NOMO-1 treated with dmso at 0.1 percent for 144 hours (cell line): Measurements from ENCODE around the gene DGKQ.
"Not testable (repeated sequence)": the region's sequence is repeated elsewhere in the genome, so short reads cannot be mapped to it uniquely, and the experiment has no call there.

Experiments
- DNase-seq: peaks from one replicate; lab custom pipeline; 2025; ENCODE audit not compliant: unreplicated experiment; lab: John Stamatoyannopoulos, UW

The DGKQ gene

GRCh38 chr4:951594-952468 lies 21.5 kb downstream of the DGKQ start:
- DNase-seq: no peak

GRCh38 chr4:951186-951585 lies 22.2 kb downstream of the DGKQ start:
- DNase-seq: no peak

DNA sequence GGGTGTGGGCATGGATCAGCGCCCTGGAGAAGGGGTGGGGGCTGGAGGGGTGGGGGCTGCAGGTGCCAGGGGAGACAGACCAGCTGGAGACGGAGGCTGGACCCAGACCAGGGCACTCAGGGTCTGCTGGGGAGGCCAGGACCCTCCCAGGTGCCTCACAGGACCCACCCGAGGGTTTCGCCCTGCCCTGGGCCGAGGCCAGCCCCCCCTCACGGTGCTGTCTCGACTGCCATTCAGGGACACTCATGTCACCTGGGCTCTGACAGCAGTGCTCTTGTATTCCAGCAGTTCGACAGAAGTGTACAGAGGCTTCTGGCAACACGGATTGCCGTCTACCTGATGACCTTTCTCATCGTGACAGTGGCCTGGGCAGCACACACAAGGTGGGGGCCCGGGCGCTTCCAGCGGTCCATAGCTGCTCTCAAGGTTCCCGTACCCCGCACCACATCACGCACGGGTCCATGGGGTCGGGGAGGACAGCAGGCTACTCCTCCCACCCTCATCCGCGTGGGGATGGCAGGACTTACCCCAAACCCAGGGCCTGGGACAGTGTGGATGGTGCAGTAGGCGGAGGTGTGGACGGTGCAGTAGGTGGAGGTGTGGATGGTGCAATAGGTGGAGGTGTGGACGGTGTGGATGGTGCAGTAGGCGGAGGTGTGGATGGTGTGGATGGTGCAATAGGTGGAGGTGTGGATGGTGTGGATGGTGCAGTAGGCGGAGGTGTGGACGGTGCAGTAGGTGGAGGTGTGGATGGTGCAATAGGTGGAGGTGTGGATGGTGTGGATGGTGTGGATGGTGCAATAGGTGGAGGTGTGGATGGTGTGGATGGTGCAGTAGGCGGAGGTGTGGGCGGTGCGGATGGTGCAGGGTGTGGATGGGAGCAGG lies 23.0 kb downstream of the DGKQ start:
- DNase-seq: no peak

- no peak for DNase-seq
Observed at GRCh38 chr4:949656-950055, 23.7 kb downstream of the DGKQ start.

GRCh38 chr4:948936-949300 lies 24.5 kb downstream of the DGKQ start:
- no peak for DNase-seq

GRCh38 chr4:948101-948935 lies 25.1 kb downstream of the DGKQ start:
- DNase-seq: no peak

DNA sequence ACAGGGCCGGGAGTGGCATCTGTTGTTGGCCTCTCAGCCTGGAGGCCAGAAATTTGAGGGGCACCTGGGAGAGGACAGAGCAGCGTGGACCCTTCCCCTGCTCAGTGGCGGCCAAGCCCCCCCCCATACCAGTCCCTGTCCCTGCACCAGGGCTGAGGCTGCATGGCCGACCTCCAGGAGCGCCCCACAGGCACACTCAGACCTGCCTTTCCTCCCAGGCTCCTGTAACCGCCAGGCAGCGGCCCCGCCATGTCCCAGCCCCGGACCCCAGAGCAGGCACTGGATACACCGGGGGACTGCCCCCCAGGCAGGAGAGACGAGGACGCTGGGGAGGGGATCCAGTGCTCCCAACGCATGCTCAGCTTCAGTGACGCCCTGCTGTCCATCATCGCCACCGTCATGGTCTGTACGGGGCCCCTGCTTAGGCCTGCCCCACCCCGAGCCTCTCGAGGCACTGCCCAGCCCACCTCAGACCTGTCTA lies 25.8 kb downstream of the DGKQ start:
- no peak for DNase-seq

- DNase-seq: no peak
Observed at GRCh38 chr4:946517-947471, 26.6 kb downstream of the DGKQ start.

DNA sequence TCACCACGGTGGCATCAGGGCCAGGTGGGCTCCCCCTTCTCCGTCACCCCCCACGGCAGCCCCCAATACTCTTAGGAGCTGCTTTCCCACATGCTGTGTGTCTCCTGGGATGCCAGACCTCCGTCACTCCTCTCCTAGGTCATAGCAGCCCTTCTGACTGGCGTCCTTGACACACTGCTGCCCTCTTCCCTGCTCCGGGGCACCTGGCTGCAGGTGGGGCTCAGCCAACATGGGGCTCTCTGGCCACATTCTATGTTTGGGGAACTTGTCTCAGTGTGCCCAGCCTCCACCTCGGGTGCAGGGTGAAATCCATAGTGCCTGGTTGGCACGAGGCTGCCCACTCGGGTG lies 27.3 kb downstream of the DGKQ start:
- DNase-seq: no peak

DNA sequence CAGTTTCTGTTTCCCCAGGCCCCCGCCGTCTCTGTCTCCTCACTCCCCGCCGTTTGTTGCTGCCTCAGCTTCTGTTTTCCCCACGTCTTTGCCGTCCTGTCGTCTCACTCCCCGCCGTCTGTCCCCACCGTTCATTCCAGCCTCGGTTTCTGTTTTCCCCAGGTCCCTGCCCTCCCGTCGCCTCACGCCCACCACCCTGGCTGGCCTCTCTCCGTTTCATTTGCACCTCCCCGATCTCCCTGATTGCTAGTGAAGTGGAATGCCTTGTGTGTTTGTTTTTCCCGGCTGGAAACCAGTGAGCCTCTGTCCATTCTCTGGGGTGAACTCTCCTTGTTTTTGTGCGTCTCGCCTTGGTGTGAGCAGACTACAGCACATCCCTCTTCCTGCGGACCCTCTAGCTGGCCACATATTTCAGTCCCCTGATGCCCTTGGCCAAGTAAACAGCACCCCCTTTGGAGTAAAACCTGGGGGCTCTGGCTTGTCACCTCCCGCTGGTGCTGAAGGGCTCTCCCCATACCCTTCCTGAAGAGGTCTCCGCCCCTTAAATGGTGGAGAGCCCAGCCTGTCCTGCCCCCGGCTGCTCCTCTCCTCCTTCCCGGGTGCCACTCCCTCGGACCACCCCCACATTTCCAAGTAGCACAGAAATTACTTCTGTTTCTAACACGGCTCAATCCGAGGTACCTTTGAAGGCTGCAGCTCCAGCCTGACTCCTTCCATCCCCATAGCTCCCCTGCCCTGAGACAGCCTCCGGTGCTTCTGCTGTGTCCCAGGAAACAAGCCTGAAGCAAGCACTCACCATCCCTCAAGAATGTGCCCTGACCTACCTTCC lies 27.9 kb downstream of the DGKQ start:
- no peak for DNase-seq

- not testable (repeated sequence) for DNase-seq
Observed at GRCh38 chr4:939508-939907, 33.9 kb downstream of the DGKQ start.

DNA sequence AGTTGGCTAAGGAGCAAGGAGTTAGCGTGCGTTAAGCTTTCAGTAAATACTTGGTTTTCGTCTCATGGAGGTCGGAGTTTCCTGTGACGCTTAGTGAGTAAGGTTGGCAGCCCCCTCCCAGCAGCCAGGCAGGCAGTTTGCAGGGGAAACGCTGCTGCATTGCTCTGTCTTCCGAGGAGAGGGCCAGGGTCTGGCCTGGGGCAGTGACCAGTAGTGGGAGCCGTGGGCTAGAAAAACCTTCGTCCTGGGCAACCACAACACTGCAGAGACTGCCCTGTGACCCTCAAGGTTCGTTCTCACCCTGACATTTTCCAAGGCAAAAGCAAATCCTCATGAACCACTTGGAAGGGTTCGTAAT lies 40.7 kb downstream of the DGKQ start:
- no peak for DNase-seq

DNA sequence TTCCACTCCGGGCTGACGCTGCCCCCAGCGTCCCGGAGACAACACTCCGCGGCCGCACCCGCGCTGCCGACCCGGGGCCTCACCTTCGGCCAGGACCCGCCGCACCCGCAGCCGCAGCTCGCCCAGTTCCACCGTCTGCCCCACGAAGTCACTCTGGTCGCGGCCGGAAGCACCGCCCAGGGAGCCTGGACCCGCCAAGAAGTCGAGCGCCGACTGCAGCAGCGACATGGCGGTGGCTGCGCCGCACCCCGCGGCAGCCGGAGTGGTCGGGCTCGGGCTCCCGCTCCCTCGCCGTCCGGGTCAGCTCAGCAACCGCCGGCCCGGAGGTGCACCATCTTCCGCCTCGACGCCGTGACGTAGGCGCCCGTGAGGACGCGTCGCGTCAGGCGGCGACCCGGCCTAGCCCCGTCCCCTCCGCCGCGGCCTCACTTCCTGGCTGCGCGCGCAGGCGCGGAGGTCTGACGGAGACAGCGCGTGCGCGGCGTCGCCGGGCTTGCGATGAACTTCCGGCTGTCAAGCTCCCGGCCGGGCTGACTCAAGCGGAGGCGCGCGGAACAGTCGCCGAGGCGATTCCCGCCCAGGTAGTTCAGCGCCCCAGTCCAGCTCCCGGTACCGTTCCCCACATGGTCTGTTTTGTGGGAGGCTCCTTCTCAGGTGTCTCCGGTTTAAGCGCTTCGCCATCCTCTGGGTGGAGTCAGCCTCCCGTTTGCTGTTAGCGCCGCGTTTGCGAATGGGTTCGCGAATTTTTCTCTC lies 41.2 kb downstream of the DGKQ start, which contains the start of the genes GAK and TMEM175:
Gene GAK, minus strand, starts transcription at position 357 of the 753 bp plus-strand sequence. Its CDS starts 129 bp downstream, at position 228.
Gene TMEM175, plus strand, starts transcription at position 501 of the 753 bp plus-strand sequence. CDS start 15,280 bp downstream, outside the sequence.
- peak; percentile 94 for DNase-seq

- no peak for DNase-seq
Observed at GRCh38 chr4:931194-931959, 42.0 kb downstream of the DGKQ start.

DNA sequence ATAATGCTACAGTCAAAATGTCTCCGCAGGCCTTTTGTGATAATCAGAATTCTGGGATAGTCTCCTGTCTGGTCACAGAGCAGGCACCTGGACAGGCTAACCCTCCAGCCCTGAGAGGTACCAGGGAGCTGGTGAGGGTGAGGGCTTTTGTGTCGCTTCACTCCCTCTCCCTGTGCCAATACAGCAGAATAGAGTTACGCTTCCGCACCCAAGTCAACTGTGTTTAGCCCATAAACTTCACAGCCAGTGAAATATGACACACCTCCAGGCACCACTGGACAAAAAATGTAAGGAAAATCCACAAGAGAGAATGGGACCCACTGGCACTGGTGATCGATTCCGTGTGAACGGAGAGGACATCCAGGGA lies 42.6 kb downstream of the DGKQ start:
- DNase-seq: no peak

- no peak for DNase-seq
Observed at GRCh38 chr4:930028-930551, 43.3 kb downstream of the DGKQ start.

GRCh38 chr4:929096-929765 lies 44.1 kb downstream of the DGKQ start:
- no peak for DNase-seq
